Activated CD4-positive, alpha-beta memory T cell treated with anti-CD3 and anti-CD28 coated beads, Interleukin-2, amount 10 ng/mL, durations not matched to agents 7 days and 5 days (primary cell): ENCODE measurements around the gene ARID1B. TPM values are rescaled to one million over a fixed set of nuclear protein-coding genes. Genes with fewer than 3 reads are reported as not detected.

Source experiments
- CTCF ChIA-PET: fragments of 350-600 bp; sonication (Branson Sonifier 250); formaldehyde crosslinking; loops from one replicate; lab custom pipeline; 2021; ENCODE audit warnings: antibody characterized with exemption, inconsistent platforms; lab: Charles Lee
- POLR2A ChIA-PET: fragments of 350-600 bp; sonication (Branson Sonifier 250); formaldehyde crosslinking; loops from one replicate; lab custom pipeline; 2021; ENCODE audit warnings: antibody characterized with exemption; lab: Charles Lee
- DNase-seq: peaks from one replicate; pipeline ENCODE4 v3.0.0-alpha.2; 2020
- H3K27ac Mint-ChIP-seq: one replicate; pipeline ENCODE4 v1.8.0; 2021; ENCODE audit warnings: mild to moderate bottlenecking, mixed read lengths
- H3K27me3 Mint-ChIP-seq: one replicate; pipeline ENCODE4 v1.8.0; 2021; ENCODE audit warnings: mixed read lengths
- H3K36me3 Mint-ChIP-seq: one replicate; pipeline ENCODE4 v1.8.0; 2021; ENCODE audit warnings: low read depth, mixed read lengths
- H3K4me1 Mint-ChIP-seq: one replicate; pipeline ENCODE4 v1.8.0; 2021; ENCODE audit warnings: mixed read lengths
- H3K4me3 Mint-ChIP-seq: one replicate; pipeline ENCODE4 v1.8.0; 2021; ENCODE audit warnings: mild to moderate bottlenecking, mixed read lengths
- H3K9me3 Mint-ChIP-seq: one replicate; pipeline ENCODE4 v1.8.0; 2021; ENCODE audit warnings: mixed read lengths
- total RNA-seq, 2 experiments: library from RNA; stranded (reverse); gene quantifications; one replicate each; pipeline ENCODE4 v1.2.3, GENCODE V29; 2021

Gene ARID1B
- total RNA-seq, 2 experiments from 2014 or later = 63.4 to 65.5 TPM

DNA sequence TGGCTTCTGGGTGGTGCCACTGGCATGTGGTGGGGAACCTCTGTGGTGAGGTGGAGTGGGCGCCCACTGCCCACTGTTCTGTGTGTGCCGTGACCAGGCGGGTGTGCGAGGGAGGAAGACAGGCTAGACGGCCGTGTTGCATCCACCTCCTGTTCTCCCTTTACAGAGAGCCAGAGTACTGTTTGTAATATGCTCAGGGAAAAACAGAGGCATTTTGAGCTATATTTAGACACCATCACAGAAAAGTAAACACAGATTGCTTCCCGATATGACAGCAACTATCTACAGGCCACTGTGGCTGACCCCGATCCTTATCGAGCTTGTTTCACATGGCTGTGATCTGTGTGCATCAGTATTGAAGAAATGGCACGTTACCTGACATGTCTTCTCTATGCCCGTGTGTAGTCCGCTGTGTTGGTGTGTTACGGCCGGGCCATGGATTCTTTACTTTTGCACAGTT is 45.6 kb downstream of the ARID1B start:
- POLR2A ChIA-PET = no interaction called here
- Mint-ChIP-seq H3K36me3 (no peaks in the 10 kb centered on the region), H3K9me3 (no peaks in the 10 kb centered on the region), H3K4me3 (no peak overlapping the region), H3K4me1 (peaks cover 26% of the 10 kb centered on the region), H3K27me3 (no peaks in the 10 kb centered on the region), H3K27ac (no peak overlapping the region)
- DNase-seq = no peak
- CTCF ChIA-PET = no interaction called here

DNA sequence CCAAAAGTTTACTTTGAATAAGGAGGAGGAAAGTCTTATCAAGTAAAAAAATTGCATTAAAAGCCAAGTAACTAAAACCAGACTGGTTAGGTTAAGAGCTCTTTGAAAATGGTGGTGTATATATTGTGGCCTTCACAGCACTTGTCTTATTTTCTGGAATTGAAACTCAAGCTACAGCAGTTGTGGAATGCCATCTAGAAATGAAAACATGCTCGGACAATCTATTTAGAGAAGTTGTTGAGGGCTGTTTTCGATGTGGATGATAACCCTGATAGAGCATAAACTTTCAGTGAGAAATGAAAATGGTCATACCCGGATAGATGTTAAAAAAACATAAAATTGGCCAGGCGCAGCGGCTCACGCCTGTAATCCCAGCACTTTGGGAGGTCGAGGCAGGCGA is 47.0 kb downstream of the ARID1B start:
- Mint-ChIP-seq H3K9me3 (no peaks in the 10 kb centered on the region), H3K4me1 (peaks cover 32% of the 10 kb centered on the region), H3K4me3 (no peak overlapping the region), H3K27me3 (no peaks in the 10 kb centered on the region), H3K27ac (no peak overlapping the region), H3K36me3 (peaks cover 1% of the 10 kb centered on the region)
- POLR2A ChIA-PET = no interaction called here
- CTCF ChIA-PET = no interaction called here
- no peak for DNase-seq

DNA sequence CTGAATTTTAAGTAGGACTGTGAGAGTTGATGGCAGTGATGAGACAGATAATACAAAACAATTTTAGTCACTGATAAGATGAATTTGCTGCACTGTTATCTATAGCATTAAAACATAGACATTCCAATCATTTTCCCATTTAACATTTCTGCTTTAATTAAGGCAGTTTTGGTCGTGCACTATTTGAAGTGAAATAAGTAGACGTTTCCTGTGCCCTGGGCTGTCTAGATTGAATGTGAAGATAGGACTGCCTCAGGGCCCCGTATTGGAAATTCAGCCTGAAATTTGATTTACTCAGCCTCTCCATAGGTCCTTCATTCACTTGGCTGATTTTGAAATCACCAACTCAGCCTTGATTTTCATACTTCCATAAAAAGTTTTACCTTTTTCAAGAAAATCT is 48.3 kb downstream of the ARID1B start:
- Mint-ChIP-seq H3K27me3 (no peaks in the 10 kb centered on the region), H3K36me3 (peaks cover 7% of the 10 kb centered on the region), H3K4me3 (no peak overlapping the region), H3K27ac (no peak overlapping the region), H3K4me1 (peaks cover 28% of the 10 kb centered on the region), H3K9me3 (no peaks in the 10 kb centered on the region)
- CTCF ChIA-PET = no interaction called here
- POLR2A ChIA-PET = no interaction called here
- DNase-seq = no peak

DNA sequence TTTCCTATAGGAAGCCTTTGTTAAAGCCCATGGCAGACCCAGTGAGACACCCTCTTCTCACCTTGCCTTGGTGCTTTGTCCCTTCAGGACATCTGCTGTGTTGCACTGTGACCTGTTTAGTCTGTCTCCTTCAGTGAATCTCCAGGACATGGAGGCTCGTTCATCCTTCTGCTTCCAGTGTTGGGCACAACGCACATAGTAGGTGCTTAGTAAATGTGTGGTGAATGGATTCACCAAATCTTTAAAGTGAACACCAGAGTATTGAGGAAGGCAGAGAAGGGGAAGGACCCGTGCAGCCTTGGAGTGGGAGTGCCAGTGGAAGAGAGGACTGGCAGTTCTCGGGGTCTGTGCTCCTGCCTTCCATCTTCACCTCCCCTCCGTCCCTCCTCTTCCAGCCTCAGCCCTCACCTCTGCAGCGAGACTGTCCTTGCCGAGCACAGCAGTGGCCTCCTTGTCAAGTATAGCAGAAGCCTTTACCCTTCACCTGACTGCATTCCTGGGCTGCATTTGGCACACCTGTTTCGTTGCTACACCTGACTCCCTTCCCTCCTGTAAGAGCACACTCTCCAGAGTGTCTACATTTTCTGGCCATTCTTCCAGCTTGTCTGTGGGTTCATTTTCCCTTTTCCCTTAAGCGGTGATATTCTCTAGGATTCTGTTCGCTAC is 49.2 kb downstream of the ARID1B start:
- H3K4me1 Mint-ChIP-seq = peaks cover 30% of the 10 kb centered on the region

DNA sequence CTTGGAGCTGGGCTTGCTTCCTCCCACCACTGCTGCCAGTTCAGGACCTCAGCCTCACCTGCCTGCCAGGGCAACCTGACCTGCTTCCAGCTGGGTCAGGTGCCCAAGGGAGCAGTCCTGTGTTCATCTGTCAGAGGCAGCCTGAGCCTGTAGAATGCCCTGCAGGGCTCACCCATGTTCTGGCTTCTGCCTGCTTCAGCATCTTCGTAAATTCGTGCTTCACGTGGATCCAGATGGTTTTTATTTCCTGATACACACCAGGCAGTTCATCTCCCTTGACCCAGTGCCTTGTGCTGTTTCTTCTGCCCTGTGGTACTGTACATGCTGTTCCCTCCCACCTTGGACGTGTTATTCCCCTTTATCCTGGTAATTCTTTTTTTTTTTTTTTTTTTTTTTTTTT is 50.2 kb downstream of the ARID1B start:
- Mint-ChIP-seq H3K4me1 (peaks cover 30% of the 10 kb centered on the region), H3K4me3 (no peak overlapping the region), H3K27ac (no peak overlapping the region), H3K9me3 (no peaks in the 10 kb centered on the region), H3K27me3 (no peaks in the 10 kb centered on the region), H3K36me3 (peaks cover 15% of the 10 kb centered on the region)
- POLR2A ChIA-PET = no interaction called here
- DNase-seq = no peak
- CTCF ChIA-PET = no interaction called here

More for the DNA sequence above, 49.2 kb downstream of the ARID1B start:
- POLR2A ChIA-PET = no interaction called here
- CTCF ChIA-PET = no interaction called here
- no peaks in the 10 kb centered on the region for H3K27me3 Mint-ChIP-seq
- H3K36me3 Mint-ChIP-seq = peaks cover 7% of the 10 kb centered on the region
- H3K4me3 Mint-ChIP-seq = no peak overlapping the region
- H3K9me3 Mint-ChIP-seq = no peaks in the 10 kb centered on the region
- no peak for DNase-seq
- no peak overlapping the region for H3K27ac Mint-ChIP-seq

DNA sequence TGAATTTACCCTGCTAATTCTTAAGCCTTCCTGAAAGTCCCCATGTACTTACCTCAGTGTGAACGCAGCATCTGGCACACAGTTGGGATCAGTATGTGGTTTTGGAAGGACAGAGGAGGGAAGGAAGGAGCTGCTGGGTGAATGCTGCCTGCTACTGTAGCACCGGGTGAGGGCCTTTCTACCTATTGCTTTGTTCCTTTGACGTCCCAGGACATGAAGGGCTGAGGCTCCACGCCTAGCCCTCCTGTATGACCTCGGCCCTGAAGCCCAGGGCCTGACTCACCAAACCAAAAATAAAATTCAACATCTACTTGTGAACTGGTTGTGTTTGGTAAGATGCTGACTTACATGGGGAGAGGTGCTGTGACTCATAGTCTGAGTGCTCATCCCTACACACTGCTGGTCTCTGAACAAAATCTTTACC is 51.1 kb downstream of the ARID1B start:
- POLR2A ChIA-PET = no interaction called here
- H3K27ac Mint-ChIP-seq = no peak overlapping the region
- CTCF ChIA-PET = no interaction called here
- H3K9me3 Mint-ChIP-seq = no peaks in the 10 kb centered on the region
- peaks cover 30% of the 10 kb centered on the region for H3K4me1 Mint-ChIP-seq
- H3K27me3 Mint-ChIP-seq = no peaks in the 10 kb centered on the region
- H3K4me3 Mint-ChIP-seq = no peak overlapping the region
- peaks cover 19% of the 10 kb centered on the region for H3K36me3 Mint-ChIP-seq
- DNase-seq = no peak

DNA sequence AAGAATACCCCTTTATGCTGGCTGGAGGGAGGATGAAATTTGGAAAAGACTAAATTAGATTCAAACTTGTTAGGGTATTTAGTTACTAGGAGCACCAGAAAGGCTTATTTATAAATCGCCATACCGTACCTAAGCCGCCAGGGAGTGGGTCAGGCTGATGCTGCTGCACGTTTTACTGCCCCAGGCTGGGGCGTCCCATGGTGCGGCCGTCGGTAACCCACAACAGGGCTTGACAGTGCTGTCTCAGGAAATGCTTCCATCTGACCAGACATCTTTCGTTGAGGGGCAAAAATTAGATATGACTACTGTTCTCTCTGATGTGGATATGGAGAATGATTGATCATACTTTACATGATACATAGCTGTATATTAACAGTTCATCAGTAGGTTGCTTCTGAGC is 52.9 kb downstream of the ARID1B start:
- Mint-ChIP-seq H3K9me3 (no peaks in the 10 kb centered on the region), H3K4me1 (peaks cover 22% of the 10 kb centered on the region), H3K27me3 (no peaks in the 10 kb centered on the region), H3K4me3 (no peak overlapping the region), H3K36me3 (peaks cover 19% of the 10 kb centered on the region), H3K27ac (no peak overlapping the region)
- ChIA-PET CTCF (interaction anchor here (0.8 kb wide), 1 partner anchor 19 kb away, joined by 3 read pairs; no protein-coding TSS in a partner anchor), POLR2A (no interaction called here)
- no peak for DNase-seq

DNA sequence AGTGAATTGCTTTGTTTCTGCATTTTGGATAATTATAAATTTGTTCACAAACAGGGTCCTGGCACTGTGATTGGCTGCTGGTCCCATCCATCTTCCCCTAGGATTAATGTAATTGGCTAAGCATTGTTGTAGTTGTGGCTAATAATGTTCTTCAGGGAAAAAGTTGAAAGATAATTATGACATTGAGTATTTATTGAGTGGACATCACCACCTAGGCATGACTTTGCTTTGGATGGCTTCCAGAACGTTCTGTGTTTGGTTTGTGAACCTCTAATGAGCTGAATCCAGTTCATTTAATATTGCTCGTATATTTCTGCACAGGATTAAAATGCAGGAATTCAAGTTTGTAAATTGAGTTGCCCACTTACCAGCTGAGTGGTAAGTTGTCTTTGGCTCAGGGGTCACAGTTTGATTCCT is 55.1 kb downstream of the ARID1B start:
- DNase-seq = no peak
- ChIA-PET POLR2A (no interaction called here), CTCF (no interaction called here)
- Mint-ChIP-seq H3K36me3 (peaks cover 24% of the 10 kb centered on the region), H3K4me1 (peaks cover 12% of the 10 kb centered on the region), H3K27ac (no peak overlapping the region), H3K27me3 (no peaks in the 10 kb centered on the region), H3K4me3 (no peak overlapping the region), H3K9me3 (no peaks in the 10 kb centered on the region)

DNA sequence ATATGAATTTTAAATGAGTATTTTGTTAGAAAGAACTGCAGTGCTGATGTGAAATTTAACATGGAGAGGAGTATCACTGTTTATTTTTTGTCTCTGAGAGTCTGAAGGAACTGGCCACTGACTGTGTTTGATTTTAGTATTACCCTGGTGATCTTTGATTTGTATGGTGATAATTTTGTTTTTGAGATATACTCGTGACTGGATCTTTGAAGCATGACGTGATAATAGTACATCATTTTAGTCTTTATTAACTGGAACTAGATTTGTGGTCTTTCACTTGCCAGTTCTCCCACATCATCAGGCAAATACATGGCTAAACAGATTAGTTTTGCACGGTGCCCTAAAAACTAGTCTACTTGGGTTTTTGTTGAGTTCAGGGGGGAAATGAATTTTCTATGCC is 55.5 kb downstream of the ARID1B start:
- Mint-ChIP-seq H3K9me3 (no peaks in the 10 kb centered on the region), H3K4me1 (peaks cover 9% of the 10 kb centered on the region), H3K27me3 (no peaks in the 10 kb centered on the region), H3K4me3 (no peak overlapping the region), H3K27ac (no peak overlapping the region), H3K36me3 (peaks cover 24% of the 10 kb centered on the region)
- no peak for DNase-seq
- POLR2A ChIA-PET = no interaction called here
- CTCF ChIA-PET = no interaction called here

DNA sequence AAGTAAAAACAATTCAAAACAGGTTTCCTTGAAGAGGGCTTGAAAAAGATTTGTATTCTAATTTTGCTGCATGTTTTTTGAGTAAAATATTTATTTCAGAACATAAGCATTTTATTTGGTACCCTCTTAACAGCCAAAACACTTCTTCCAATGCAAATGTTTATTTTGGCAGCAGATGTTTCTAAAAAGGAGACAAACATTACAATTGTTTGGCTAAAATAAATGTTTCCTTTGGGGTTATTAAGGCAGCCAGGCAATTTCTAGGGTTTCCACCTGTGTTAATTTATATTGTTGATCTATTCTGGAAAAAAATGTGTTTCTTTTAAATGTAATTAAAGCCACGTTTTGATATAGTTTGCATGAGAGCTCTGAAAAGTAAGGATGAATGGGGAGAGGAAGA is 56.6 kb downstream of the ARID1B start:
- H3K9me3 Mint-ChIP-seq = no peaks in the 10 kb centered on the region
- H3K27me3 Mint-ChIP-seq = no peaks in the 10 kb centered on the region
- H3K36me3 Mint-ChIP-seq = peaks cover 24% of the 10 kb centered on the region
- DNase-seq = no peak
- ChIA-PET POLR2A (no interaction called here), CTCF (no interaction called here)
- no peak overlapping the region for H3K27ac Mint-ChIP-seq
- peaks cover 2% of the 10 kb centered on the region for H3K4me1 Mint-ChIP-seq
- H3K4me3 Mint-ChIP-seq = no peak overlapping the region

DNA sequence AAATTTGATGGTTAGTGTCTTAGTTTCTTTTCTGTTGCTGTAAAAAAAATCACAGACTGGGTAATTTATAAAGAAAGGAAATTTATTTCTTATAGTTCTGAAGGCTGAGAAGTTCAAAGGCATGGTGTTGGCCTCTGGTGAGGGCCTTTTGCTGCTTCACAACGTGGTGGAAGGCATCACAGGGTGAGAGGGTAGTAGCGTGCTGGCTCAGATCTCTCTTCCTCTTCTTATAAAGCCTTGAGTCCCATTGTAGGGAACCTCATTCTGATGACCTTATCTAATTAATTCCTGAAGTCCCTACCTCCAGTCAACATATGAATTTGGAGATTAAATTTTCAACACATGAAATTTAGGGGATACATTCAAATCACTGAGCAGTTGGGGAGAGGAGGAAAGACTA is 62.0 kb downstream of the ARID1B start:
- H3K27me3 Mint-ChIP-seq = no peaks in the 10 kb centered on the region
- POLR2A ChIA-PET = no interaction called here
- peaks cover 15% of the 10 kb centered on the region for H3K36me3 Mint-ChIP-seq
- no peaks in the 10 kb centered on the region for H3K9me3 Mint-ChIP-seq
- peaks cover 16% of the 10 kb centered on the region for H3K4me1 Mint-ChIP-seq
- H3K27ac Mint-ChIP-seq = no peak overlapping the region
- CTCF ChIA-PET = no interaction called here
- DNase-seq = no peak
- H3K4me3 Mint-ChIP-seq = no peak overlapping the region

DNA sequence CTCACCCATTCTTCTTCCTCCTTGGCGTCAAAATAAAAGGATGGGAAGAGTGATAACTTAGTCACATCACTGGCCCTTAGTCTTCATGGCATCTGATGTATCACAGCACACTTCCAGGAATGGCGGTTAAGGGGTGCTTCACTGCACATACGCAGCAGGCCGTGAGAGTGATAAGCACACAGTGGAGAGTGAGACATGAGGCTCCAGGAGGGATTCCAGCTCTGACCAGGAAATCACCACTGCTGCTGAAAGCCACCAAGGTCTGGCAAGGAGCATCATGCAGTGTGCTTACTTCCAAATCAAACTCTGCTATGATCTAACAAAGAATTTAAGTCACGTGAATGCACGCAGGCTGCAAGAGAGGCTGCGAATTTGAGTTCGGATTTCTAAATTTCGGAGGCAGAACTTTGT is 62.4 kb downstream of the ARID1B start:
- H3K27me3 Mint-ChIP-seq = no peaks in the 10 kb centered on the region
- DNase-seq = no peak
- CTCF ChIA-PET = no interaction called here
- H3K4me1 Mint-ChIP-seq = peaks cover 16% of the 10 kb centered on the region
- POLR2A ChIA-PET = no interaction called here
- H3K4me3 Mint-ChIP-seq = no peak overlapping the region
- peaks cover 16% of the 10 kb centered on the region for H3K36me3 Mint-ChIP-seq
- no peak overlapping the region for H3K27ac Mint-ChIP-seq
- no peaks in the 10 kb centered on the region for H3K9me3 Mint-ChIP-seq

DNA sequence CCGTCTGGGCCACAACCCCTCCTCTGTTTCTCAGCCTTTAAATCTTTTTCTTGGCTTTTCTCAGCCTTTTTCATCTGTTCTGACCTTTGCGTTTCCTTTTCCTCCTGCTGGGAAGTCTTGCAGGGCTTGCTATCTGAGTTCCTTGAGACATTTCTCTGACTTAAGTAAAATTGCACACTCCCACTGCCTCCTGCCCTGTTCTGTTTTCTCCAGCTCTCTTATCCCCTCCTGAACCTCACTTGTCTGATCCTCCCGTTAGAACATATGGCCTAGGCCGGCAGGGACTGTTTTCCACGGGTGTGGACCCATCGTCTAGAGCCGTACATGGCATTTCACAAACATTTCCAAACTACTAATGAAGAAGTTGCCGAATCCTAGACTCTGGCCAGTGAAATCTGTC is 63.0 kb downstream of the ARID1B start:
- Mint-ChIP-seq H3K9me3 (no peaks in the 10 kb centered on the region), H3K4me3 (no peak overlapping the region), H3K27ac (no peak overlapping the region), H3K27me3 (no peaks in the 10 kb centered on the region), H3K36me3 (peaks cover 19% of the 10 kb centered on the region), H3K4me1 (peaks cover 21% of the 10 kb centered on the region)
- no peak for DNase-seq
- CTCF ChIA-PET = no interaction called here
- POLR2A ChIA-PET = no interaction called here

DNA sequence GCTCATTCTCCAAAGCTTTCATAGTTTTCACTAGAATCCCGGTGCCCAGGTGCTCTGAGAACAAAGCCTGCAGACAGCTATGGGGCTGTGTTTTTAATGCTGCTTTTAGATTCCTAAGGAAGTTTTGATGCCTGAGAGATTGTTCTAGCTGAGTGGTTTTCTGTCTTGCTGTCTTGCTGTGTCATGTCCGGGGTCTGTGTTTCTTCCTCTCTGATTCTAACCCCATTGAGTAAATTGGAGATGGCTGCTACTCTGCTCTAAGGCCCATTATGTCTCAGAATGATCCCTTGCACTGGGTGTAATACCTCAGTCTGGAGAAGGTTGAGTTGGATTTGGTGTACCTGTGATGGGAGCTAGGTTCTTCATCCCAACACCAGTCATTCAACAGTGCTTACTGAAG is 63.4 kb downstream of the ARID1B start:
- DNase-seq = no peak
- Mint-ChIP-seq H3K4me1 (peaks cover 26% of the 10 kb centered on the region), H3K27me3 (no peaks in the 10 kb centered on the region), H3K36me3 (peaks cover 19% of the 10 kb centered on the region), H3K9me3 (no peaks in the 10 kb centered on the region), H3K4me3 (no peak overlapping the region), H3K27ac (no peak overlapping the region)
- ChIA-PET POLR2A (no interaction called here), CTCF (no interaction called here)
